HG02973 (cell line): Measurements from ENCODE around the gene VARS2.
"Not testable (repeated sequence)": the region's sequence is repeated elsewhere in the genome, so short reads cannot be mapped to it uniquely, and the experiment has no call there.

Experiments used
- ATAC-seq: cut with Tn5 transposase; IDR thresholded peaks from one replicate; pipeline ENCODE4 v1.9.1; 2021; ENCODE audit warnings: moderate library complexity; ENCODE audit not compliant: unreplicated experiment

VARS2 gene

GRCh38 chr6:30960907-30961673, 47.1 kb downstream of the VARS2 start:
- no peak for ATAC-seq

GRCh38 chr6:30962716-30963115, 48.7 kb downstream of the VARS2 start:
- no peak for ATAC-seq

- ATAC-seq = no peak
Measured at GRCh38 chr6:30963641-30964040, 49.6 kb downstream of the VARS2 start.

- no peak for ATAC-seq
Measured at GRCh38 chr6:30964075-30964474, 50.0 kb downstream of the VARS2 start.

GRCh38 chr6:30965140-30965601, 51.1 kb downstream of the VARS2 start:
- ATAC-seq = no peak

GRCh38 chr6:30966154-30966553, 52.1 kb downstream of the VARS2 start:
- no peak for ATAC-seq

- not testable (repeated sequence) for ATAC-seq
Measured at GRCh38 chr6:30969171-30969570, 55.1 kb downstream of the VARS2 start.

GRCh38 chr6:30970946-30971345, 56.9 kb downstream of the VARS2 start:
- no peak for ATAC-seq

GRCh38 chr6:30972816-30973215, 58.8 kb downstream of the VARS2 start:
- ATAC-seq = no peak

GRCh38 chr6:30974490-30975252, 60.6 kb downstream of the VARS2 start:
- ATAC-seq = no peak
